Activated CD8-positive, alpha-beta T cell treated with anti-CD3 and anti-CD28 coated beads for 36 hours (primary cell): ENCODE measurements around the gene TMIGD2. TPM values are rescaled to one million over a fixed set of nuclear protein-coding genes. Genes with fewer than 3 reads are reported as not detected.

Experiments
- ATAC-seq: fragments of 200-7000 bp; cut with Tn5 transposase; one replicate; pipeline ENCODE4 v1.10.0; 2021; ENCODE audit warnings: mild to moderate bottlenecking, moderate library complexity
- CTCF ChIA-PET: fragments of 350-600 bp; sonication (Branson Sonifier 250); formaldehyde crosslinking; loops from one replicate; lab custom pipeline; 2021; ENCODE audit warnings: antibody characterized with exemption; lab: Charles Lee
- POLR2A ChIA-PET: fragments of 350-600 bp; sonication (Branson Sonifier 250); formaldehyde crosslinking; loops from one replicate; lab custom pipeline; 2021; ENCODE audit warnings: antibody characterized with exemption; lab: Charles Lee
- DNase-seq: peaks from one replicate; pipeline ENCODE4 v3.0.0-alpha.2; 2020
- H3K27ac Mint-ChIP-seq: one replicate; pipeline ENCODE4 v1.8.0; 2021; ENCODE audit warnings: mild to moderate bottlenecking, mixed read lengths
- H3K27me3 Mint-ChIP-seq: one replicate; pipeline ENCODE4 v1.8.0; 2021; ENCODE audit warnings: mixed read lengths
- H3K36me3 Mint-ChIP-seq: one replicate; pipeline ENCODE4 v1.8.0; 2021; ENCODE audit warnings: low read depth, mixed read lengths
- H3K4me1 Mint-ChIP-seq: one replicate; pipeline ENCODE4 v1.8.0; 2021; ENCODE audit warnings: low read depth, mixed read lengths
- H3K4me3 Mint-ChIP-seq: one replicate; pipeline ENCODE4 v1.8.0; 2021; ENCODE audit warnings: mild to moderate bottlenecking, moderate library complexity, mixed read lengths
- H3K9me3 Mint-ChIP-seq: one replicate; pipeline ENCODE4 v1.8.0; 2021; ENCODE audit warnings: mixed read lengths
- CTCF ChIP-seq: fragments of 200-600 bp; IDR thresholded peaks from one replicate; pipeline ENCODE4 v1.8.0; 2022; ENCODE audit warnings: antibody characterized with exemption, mild to moderate bottlenecking
- intact Hi-C: fragments of 100-400 bp; cut with micrococcal nuclease; formaldehyde crosslinking; loops from one replicate; pipeline ENCODE4 v1.10.0; 2022
- total RNA-seq, 2 experiments: library from RNA; stranded (reverse); gene quantifications; one replicate each; pipeline ENCODE4 v1.2.3, GENCODE V29; 2021

The TMIGD2 gene
- total RNA-seq, 2 experiments from 2014 or later, result 13.6 to 14.8 TPM

- CTCF ChIA-PET, result interaction anchor here (0.6 kb wide), 2 partner anchors 55 to 1918 kb away, joined by 3 read pairs; no protein-coding TSS in a partner anchor
- POLR2A ChIA-PET, result interaction anchor here (0.9 to 1.4 kb wide), 3 partner anchors 10 to 79 kb away, joined by 3 to 5 read pairs (median 4); no protein-coding TSS in a partner anchor
- Mint-ChIP-seq H3K4me1 (peaks cover 11% of the 10 kb centered on the region), H3K27ac (no peak overlapping the region), H3K9me3 (no peaks in the 10 kb centered on the region), H3K27me3 (no peaks in the 10 kb centered on the region), H3K36me3 (peaks cover 4% of the 10 kb centered on the region), H3K4me3 (no peak overlapping the region)
- ATAC-seq (no peak), DNase-seq (no peak)
- no peak for TF ChIP-seq CTCF
- intact Hi-C loops, result no loop called here
These were observed 43.8 kb upstream of the TMIGD2 start for GRCh38 chr19:4346020-4346383.

GRCh38 chr19:4345342-4346019 is 43.3 kb upstream of the TMIGD2 start:
- ATAC-seq, result no peak
- POLR2A ChIA-PET, result interaction anchor here (0.9 to 1.4 kb wide), 4 partner anchors 10 to 81 kb away, joined by 3 to 5 read pairs (median 4); no protein-coding TSS in a partner anchor
- no peak for TF ChIP-seq CTCF
- H3K4me1 Mint-ChIP-seq, result peaks cover 11% of the 10 kb centered on the region
- DNase-seq, result no peak
- intact Hi-C loops, result no loop called here
- H3K9me3 Mint-ChIP-seq, result no peaks in the 10 kb centered on the region
- H3K36me3 Mint-ChIP-seq, result peaks cover 4% of the 10 kb centered on the region
- H3K4me3 Mint-ChIP-seq, result peak overlapping the region; percentile 25
- H3K27me3 Mint-ChIP-seq, result no peaks in the 10 kb centered on the region
- no peak overlapping the region for H3K27ac Mint-ChIP-seq
- CTCF ChIA-PET, result interaction anchor here (0.6 kb wide), 2 partner anchors 213 to 1917 kb away, joined by 3 read pairs; no protein-coding TSS in a partner anchor

GRCh38 chr19:4343370-4344307 is 41.5 kb upstream of the TMIGD2 start, which contains the start of gene MPND:
TSS of gene MPND (plus strand) at chr19:4343562. CDS start at chr19:4343594, 32 bp downstream.
- TF ChIP-seq CTCF, result no peak
- Mint-ChIP-seq H3K27ac (peak within 1 kb of the TSS; percentile 94), H3K36me3 (peaks cover 4% of the 10 kb centered on the region), H3K4me3 (peak within 1 kb of the TSS; percentile 93), H3K4me1 (peaks cover 15% of the 10 kb centered on the region), H3K27me3 (no peaks in the 10 kb centered on the region), H3K9me3 (no peaks in the 10 kb centered on the region)
- peak; percentile 68 for ATAC-seq
- peak; percentile 95 for DNase-seq
- intact Hi-C loops, result no loop called here
- ChIA-PET CTCF (interaction anchor here (0.6 to 3.5 kb wide), 13 partner anchors 9 to 1124 kb away, joined by 3 to 38 read pairs (median 5); partner anchors contain the start of genes SH3GL1 and YJU2), POLR2A (interaction anchor here (0.7 to 3.0 kb wide), 18 partner anchors 9 to 77 kb away, joined by 3 to 17 read pairs (median 4); partner anchors contain the start of genes CHAF1A, FSD1, SH3GL1 and TMIGD2)

- peak; percentile 27 for TF ChIP-seq CTCF
- DNase-seq, result peak; percentile 98
- Mint-ChIP-seq H3K27ac (peak overlapping the region; percentile 94), H3K4me3 (peak overlapping the region; percentile 93), H3K27me3 (no peaks in the 10 kb centered on the region), H3K9me3 (no peaks in the 10 kb centered on the region), H3K36me3 (peaks cover 4% of the 10 kb centered on the region), H3K4me1 (peaks cover 22% of the 10 kb centered on the region)
- CTCF ChIA-PET, result interaction anchor here (0.7 to 3.5 kb wide), 17 partner anchors 10 to 295 kb away, joined by 3 to 38 read pairs (median 4); partner anchors contain the start of genes SH3GL1, TMIGD2 and YJU2
- POLR2A ChIA-PET, result interaction anchor here (0.7 to 3.0 kb wide), 14 partner anchors 10 to 74 kb away, joined by 3 to 17 read pairs (median 6); partner anchors contain the start of genes CHAF1A, FSD1 and TMIGD2
- peak; percentile 91 for ATAC-seq
- intact Hi-C loops, result no loop called here
These were observed 40.6 kb upstream of the TMIGD2 start for GRCh38 chr19:4342615-4343369.
